Neural cell (in vitro differentiated cells): ENCODE results near the gene ATP6V1G3. TPM values are rescaled to one million over a fixed set of nuclear protein-coding genes. Genes with fewer than 3 reads are reported as not detected.

Source experiments
- H2AFZ ChIP-seq: fragments of 200-600, 300-800 bp; sonication (generic), shearing (Covaris generic); 2 replicates; pipeline ENCODE4 v1.6.0; 2014; ENCODE audit warnings: low read depth, mild to moderate bottlenecking, antibody characterized with exemption, low read length, moderate library complexity
- H3F3A ChIP-seq: fragments of 200-600 bp; shearing (Covaris generic); 2 replicates; pipeline ENCODE4 v1.6.1; 2016; ENCODE audit warnings: mild to moderate bottlenecking, moderate library complexity, mixed read lengths, antibody characterized with exemption, low read length; ENCODE audit not compliant: insufficient read depth, poor library complexity, severe bottlenecking
- H3K27ac ChIP-seq: fragments of 200-600, 300-800 bp; sonication (generic), shearing (Covaris generic); 2 replicates; pipeline ENCODE4 v1.5.1; 2014; ENCODE audit warnings: mild to moderate bottlenecking, low read length, moderate library complexity
- H3K27me3 ChIP-seq: fragments of 300-800, 200-600 bp; sonication (generic), shearing (Covaris generic); 2 replicates; pipeline ENCODE4 v1.6.0; 2014; ENCODE audit warnings: mild to moderate bottlenecking, low read depth, low read length, moderate library complexity; ENCODE audit not compliant: insufficient read depth
- H3K36me3 ChIP-seq: fragments of 300-800, 200-600 bp; sonication (generic), shearing (Covaris generic); 2 replicates; pipeline ENCODE4 v1.5.1; 2014; ENCODE audit warnings: mild to moderate bottlenecking, antibody characterized with exemption, low read length, moderate library complexity; ENCODE audit not compliant: insufficient read depth
- H3K4me2 ChIP-seq: fragments of 300-800, 200-600 bp; sonication (generic), shearing (Covaris generic); 2 replicates; pipeline ENCODE4 v1.6.0; 2014; ENCODE audit warnings: mild to moderate bottlenecking, low read length
- H3K4me3 ChIP-seq: fragments of 300-800, 200-600 bp; sonication (generic), shearing (Covaris generic); 2 replicates; pipeline ENCODE4 v1.5.1; 2014; ENCODE audit warnings: mild to moderate bottlenecking, low read length, moderate library complexity
- H3K79me2 ChIP-seq: fragments of 200-600 bp; shearing (Covaris generic); replicated peaks from 2 replicates; pipeline ENCODE4 v1.6.0; 2014; ENCODE audit warnings: mild to moderate bottlenecking, low read length, moderate library complexity; ENCODE audit not compliant: insufficient read depth
- H3K9ac ChIP-seq: fragments of 300-800, 200-600 bp; sonication (generic), shearing (Covaris generic); 2 replicates; pipeline ENCODE4 v1.6.1; 2016; ENCODE audit warnings: mild to moderate bottlenecking, low read length, mixed read lengths
- H3K9me2 ChIP-seq: fragments of 200-600 bp; shearing (Covaris generic); 2 replicates; pipeline ENCODE4 v1.6.1; 2016; ENCODE audit warnings: mild to moderate bottlenecking, low read length, mixed read lengths; ENCODE audit not compliant: insufficient read depth
- H3K9me3 ChIP-seq: fragments of 200-600, 300-800 bp; sonication (generic), shearing (Covaris generic); 2 replicates; pipeline ENCODE4 v1.6.1; 2016; ENCODE audit warnings: mild to moderate bottlenecking, mixed run types, low read length, moderate library complexity, mixed read lengths
- H4K20me1 ChIP-seq: fragments of 200-600 bp; shearing (Covaris generic); 2 replicates; pipeline ENCODE4 v1.6.1; 2016; ENCODE audit warnings: mild to moderate bottlenecking, mixed run types; ENCODE audit not compliant: insufficient read depth
- EP300 ChIP-seq: fragments of 450-650 bp; conservative IDR thresholded peaks from 2 replicates; pipeline ENCODE4 v1.6.1; 2014; ENCODE audit warnings: antibody characterized with exemption, mild to moderate bottlenecking, moderate library complexity; ENCODE audit not compliant: poor library complexity, severe bottlenecking
- EZH2 ChIP-seq: fragments of 200-600, 300-800 bp; shearing (Covaris generic), sonication (generic); IDR thresholded peaks from 2 replicates; pipeline ENCODE4 v1.6.1; 2014; ENCODE audit warnings: antibody characterized with exemption, low read length, borderline replicate concordance, mild to moderate bottlenecking; ENCODE audit not compliant: insufficient read depth, poor library complexity, severe bottlenecking
- MXI1 ChIP-seq: fragments of 450-650 bp; conservative IDR thresholded peaks from 2 replicates; pipeline ENCODE4 v1.6.1; 2014; ENCODE audit warnings: antibody characterized with exemption, mild to moderate bottlenecking; ENCODE audit not compliant: poor library complexity, severe bottlenecking
- POLR2AphosphoS5 ChIP-seq: IDR thresholded peaks from 2 replicates; pipeline ENCODE4 v1.6.1; 2012
- RAD21 ChIP-seq: fragments of 450-650 bp; conservative IDR thresholded peaks from 2 replicates; pipeline ENCODE4 v1.6.1; 2014; ENCODE audit warnings: antibody characterized with exemption, mild to moderate bottlenecking, moderate library complexity
- SMC3 ChIP-seq: fragments of 450-650 bp; conservative IDR thresholded peaks from 2 replicates; pipeline ENCODE4 v1.6.1; 2014; ENCODE audit warnings: antibody characterized with exemption, mild to moderate bottlenecking, moderate library complexity; ENCODE audit not compliant: poor library complexity
- TAF1 ChIP-seq: IDR thresholded peaks from 2 replicates; pipeline ENCODE4 v1.6.1; 2012; ENCODE audit warnings: low read depth
- polyA plus RNA-seq: library from polyadenylated mRNA; depleted of rRNA; stranded (reverse); fragments of >200 nt; gene quantifications from 2 replicates; pipeline ENCODE4 v1.2.3, GENCODE V29; 2014
- TF ChIP-seq, protein P1 (sequence below): fragments of 450-650 bp; IDR thresholded peaks from 2 replicates; pipeline ENCODE4 v1.5.1; 2014; ENCODE audit warnings: antibody characterized with exemption, mild to moderate bottlenecking, moderate library complexity; ENCODE audit not compliant: poor library complexity, severe bottlenecking
- TF ChIP-seq, protein P2 (sequence below): IDR thresholded peaks from 2 replicates; pipeline ENCODE4 v1.6.1; 2012; ENCODE audit warnings: borderline replicate concordance

ATP6V1G3 gene
- polyA plus RNA-seq, 1 donor from 2014 or later, result not detected

DNA sequence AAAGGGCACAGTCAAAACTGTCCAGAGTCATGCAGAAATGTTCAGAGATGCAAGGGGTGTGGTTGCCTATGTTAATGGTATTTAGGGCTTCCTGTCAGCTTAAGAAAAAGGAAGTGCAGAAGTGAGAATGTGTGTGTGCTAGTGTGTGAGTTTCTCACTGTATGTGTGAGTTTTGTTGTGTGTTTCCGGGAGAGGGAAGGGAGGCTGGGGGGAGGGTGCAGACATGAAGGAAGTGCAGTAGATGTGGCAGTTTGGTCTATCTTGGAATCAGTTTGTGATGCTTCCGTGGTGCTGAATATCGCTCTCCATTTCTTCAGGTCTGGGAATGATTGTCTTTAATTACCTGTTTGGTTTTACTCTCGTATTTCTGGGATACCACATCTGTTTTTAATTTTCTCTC lies 16.5 kb upstream of the ATP6V1G3 start:
- TF ChIP-seq EZH2, result no peak
- TF ChIP-seq POLR2AphosphoS5, result no peak
- TF ChIP-seq, protein P1, sequence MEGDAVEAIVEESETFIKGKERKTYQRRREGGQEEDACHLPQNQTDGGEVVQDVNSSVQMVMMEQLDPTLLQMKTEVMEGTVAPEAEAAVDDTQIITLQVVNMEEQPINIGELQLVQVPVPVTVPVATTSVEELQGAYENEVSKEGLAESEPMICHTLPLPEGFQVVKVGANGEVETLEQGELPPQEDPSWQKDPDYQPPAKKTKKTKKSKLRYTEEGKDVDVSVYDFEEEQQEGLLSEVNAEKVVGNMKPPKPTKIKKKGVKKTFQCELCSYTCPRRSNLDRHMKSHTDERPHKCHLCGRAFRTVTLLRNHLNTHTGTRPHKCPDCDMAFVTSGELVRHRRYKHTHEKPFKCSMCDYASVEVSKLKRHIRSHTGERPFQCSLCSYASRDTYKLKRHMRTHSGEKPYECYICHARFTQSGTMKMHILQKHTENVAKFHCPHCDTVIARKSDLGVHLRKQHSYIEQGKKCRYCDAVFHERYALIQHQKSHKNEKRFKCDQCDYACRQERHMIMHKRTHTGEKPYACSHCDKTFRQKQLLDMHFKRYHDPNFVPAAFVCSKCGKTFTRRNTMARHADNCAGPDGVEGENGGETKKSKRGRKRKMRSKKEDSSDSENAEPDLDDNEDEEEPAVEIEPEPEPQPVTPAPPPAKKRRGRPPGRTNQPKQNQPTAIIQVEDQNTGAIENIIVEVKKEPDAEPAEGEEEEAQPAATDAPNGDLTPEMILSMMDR, result no peak
- TF ChIP-seq RAD21, result no peak
- TF ChIP-seq MXI1, result no peak
- TF ChIP-seq EP300, result no peak
- no peak for TF ChIP-seq SMC3
- TF ChIP-seq, protein P2, sequence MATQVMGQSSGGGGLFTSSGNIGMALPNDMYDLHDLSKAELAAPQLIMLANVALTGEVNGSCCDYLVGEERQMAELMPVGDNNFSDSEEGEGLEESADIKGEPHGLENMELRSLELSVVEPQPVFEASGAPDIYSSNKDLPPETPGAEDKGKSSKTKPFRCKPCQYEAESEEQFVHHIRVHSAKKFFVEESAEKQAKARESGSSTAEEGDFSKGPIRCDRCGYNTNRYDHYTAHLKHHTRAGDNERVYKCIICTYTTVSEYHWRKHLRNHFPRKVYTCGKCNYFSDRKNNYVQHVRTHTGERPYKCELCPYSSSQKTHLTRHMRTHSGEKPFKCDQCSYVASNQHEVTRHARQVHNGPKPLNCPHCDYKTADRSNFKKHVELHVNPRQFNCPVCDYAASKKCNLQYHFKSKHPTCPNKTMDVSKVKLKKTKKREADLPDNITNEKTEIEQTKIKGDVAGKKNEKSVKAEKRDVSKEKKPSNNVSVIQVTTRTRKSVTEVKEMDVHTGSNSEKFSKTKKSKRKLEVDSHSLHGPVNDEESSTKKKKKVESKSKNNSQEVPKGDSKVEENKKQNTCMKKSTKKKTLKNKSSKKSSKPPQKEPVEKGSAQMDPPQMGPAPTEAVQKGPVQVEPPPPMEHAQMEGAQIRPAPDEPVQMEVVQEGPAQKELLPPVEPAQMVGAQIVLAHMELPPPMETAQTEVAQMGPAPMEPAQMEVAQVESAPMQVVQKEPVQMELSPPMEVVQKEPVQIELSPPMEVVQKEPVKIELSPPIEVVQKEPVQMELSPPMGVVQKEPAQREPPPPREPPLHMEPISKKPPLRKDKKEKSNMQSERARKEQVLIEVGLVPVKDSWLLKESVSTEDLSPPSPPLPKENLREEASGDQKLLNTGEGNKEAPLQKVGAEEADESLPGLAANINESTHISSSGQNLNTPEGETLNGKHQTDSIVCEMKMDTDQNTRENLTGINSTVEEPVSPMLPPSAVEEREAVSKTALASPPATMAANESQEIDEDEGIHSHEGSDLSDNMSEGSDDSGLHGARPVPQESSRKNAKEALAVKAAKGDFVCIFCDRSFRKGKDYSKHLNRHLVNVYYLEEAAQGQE, result no peak
- TF ChIP-seq TAF1, result no peak
- H3K9me3 ChIP-seq, result no peaks in the 10 kb centered on the region
- no peak overlapping the region for H3K4me3 ChIP-seq
- no peaks in the 10 kb centered on the region for H3K9me2 ChIP-seq
- no peak overlapping the region for H3K9ac ChIP-seq
- H3K36me3 ChIP-seq, result no peaks in the 10 kb centered on the region
- no peak overlapping the region for H3K4me2 ChIP-seq
- no peak overlapping the region for H2AFZ ChIP-seq
- no peaks in the 10 kb centered on the region for H3K79me2 ChIP-seq
- H3K27ac ChIP-seq, result no peak overlapping the region
- no peaks in the 10 kb centered on the region for H3K27me3 ChIP-seq
- H3F3A ChIP-seq, result no peaks in the 10 kb centered on the region
- no peaks in the 10 kb centered on the region for H4K20me1 ChIP-seq

DNA sequence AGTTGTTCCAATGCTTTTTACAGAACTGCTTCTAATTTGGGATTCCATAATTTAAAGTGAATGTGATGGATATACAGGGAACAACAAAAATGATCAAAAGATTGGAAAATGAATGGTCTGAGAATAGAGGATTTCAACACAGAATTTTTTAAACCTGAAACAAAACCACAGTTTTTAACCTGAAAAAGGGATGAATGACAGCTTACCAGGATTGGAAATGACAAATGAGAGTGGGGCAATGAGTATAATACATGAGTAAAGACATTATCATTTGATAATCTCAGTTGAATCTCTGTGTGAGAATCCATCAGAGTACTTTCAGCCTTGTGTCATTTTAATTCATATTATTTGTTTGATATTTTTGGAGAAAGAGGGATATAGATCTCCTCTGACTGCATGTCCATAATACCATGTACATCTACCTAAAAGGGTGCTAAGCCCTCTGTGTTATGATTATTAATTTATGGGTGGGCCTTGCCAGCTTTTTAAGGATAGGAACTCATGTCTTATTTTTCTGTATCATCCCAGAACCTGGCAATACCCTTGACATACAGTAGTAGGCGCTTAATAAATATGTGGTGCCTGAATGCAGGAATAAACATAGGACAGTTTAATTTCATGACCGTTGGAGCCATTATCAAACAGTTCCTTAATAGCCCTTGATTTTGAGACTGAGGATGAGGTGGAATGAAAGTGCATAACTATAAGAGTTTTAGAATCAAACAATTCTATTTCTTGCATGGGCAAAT lies 12.4 kb upstream of the ATP6V1G3 start:
- TF ChIP-seq, protein P1, result no peak
- TF ChIP-seq, protein P2, result no peak
- H3K4me2 ChIP-seq, result no peak overlapping the region
- H3K9ac ChIP-seq, result no peak overlapping the region
- H3K27me3 ChIP-seq, result no peaks in the 10 kb centered on the region
- H3K4me3 ChIP-seq, result no peak overlapping the region
- no peaks in the 10 kb centered on the region for H4K20me1 ChIP-seq
- H2AFZ ChIP-seq, result no peak overlapping the region
- no peaks in the 10 kb centered on the region for H3K36me3 ChIP-seq
- H3K27ac ChIP-seq, result no peak overlapping the region
- H3K9me3 ChIP-seq, result no peaks in the 10 kb centered on the region
- no peaks in the 10 kb centered on the region for H3F3A ChIP-seq
- H3K79me2 ChIP-seq, result no peaks in the 10 kb centered on the region
- H3K9me2 ChIP-seq, result no peaks in the 10 kb centered on the region
